ENCODE results near the gene NDUFB2.
"Not testable (repeated sequence)": the region's sequence is repeated elsewhere in the genome, so short reads cannot be mapped to it uniquely, and the experiment has no call there.

GRCh38 chr7:140708764-140709163, 12.3 kb downstream of the NDUFB2 start:
- not testable (repeated sequence) for TF ChIP-seq CTCF (optimal IDR thresholded peaks at IDR 0.05 in 1 of 3, IDR thresholded peaks at IDR 0.05 in 1 of 3, conservative IDR thresholded peaks at IDR 0.05 in 1 of 3; ENCODE audit: extremely low read depth in 1 of 3, insufficient read depth in 2 of 3, low read length in 3 of 3); EZH2 (IDR thresholded peaks at IDR 0.05; ENCODE audit: low read length)

All from keratinocyte (primary cell).